GM23338 (cell line): ENCODE results near the gene SCOC.
A peak's percentile ranks its signal among the peaks of the same experiment; 100 is the strongest.

Experiments
- EZH2 ChIP-seq: fragments of 200-600 bp; sonication (generic); IDR thresholded peaks from one replicate; pipeline ENCODE4 v1.8.0; 2017; ENCODE audit warnings: antibody characterized with exemption, mild to moderate bottlenecking, low read depth; ENCODE audit not compliant: unreplicated experiment
- EZH2phosphoT487 ChIP-seq: fragments of 200-600 bp; sonication (generic); IDR thresholded peaks from one replicate; pipeline ENCODE4 v1.8.1; 2018; ENCODE audit warnings: antibody characterized with exemption; ENCODE audit not compliant: unreplicated experiment
- NANOG ChIP-seq: IDR thresholded peaks from 2 replicates; pipeline ENCODE4 v1.6.1; 2016; ENCODE audit warnings: antibody characterized with exemption, borderline replicate concordance
- POLR2AphosphoS5 ChIP-seq: IDR thresholded peaks from 2 replicates; pipeline ENCODE4 v1.6.1; 2016; ENCODE audit warnings: antibody characterized with exemption, low read depth
- TF ChIP-seq, protein P1 (sequence below), 2 experiments: fragments of 200-600 bp in 1 of 2; sonication (generic) in 1 of 2; conservative IDR thresholded peaks; 2 replicates each; pipeline versions ENCODE4 v1.5.1 to v1.6.1; 2016 to 2017; ENCODE audit warnings: antibody characterized with exemption in 2 of 2, low read depth in 2 of 2, mild to moderate bottlenecking in 2 of 2, moderate library complexity in 1 of 2
- TF ChIP-seq, protein P2 (sequence below): IDR thresholded peaks from one replicate; pipeline ENCODE4 v1.6.1; 2018; ENCODE audit warnings: antibody characterized with exemption; ENCODE audit not compliant: unreplicated experiment

DNA sequence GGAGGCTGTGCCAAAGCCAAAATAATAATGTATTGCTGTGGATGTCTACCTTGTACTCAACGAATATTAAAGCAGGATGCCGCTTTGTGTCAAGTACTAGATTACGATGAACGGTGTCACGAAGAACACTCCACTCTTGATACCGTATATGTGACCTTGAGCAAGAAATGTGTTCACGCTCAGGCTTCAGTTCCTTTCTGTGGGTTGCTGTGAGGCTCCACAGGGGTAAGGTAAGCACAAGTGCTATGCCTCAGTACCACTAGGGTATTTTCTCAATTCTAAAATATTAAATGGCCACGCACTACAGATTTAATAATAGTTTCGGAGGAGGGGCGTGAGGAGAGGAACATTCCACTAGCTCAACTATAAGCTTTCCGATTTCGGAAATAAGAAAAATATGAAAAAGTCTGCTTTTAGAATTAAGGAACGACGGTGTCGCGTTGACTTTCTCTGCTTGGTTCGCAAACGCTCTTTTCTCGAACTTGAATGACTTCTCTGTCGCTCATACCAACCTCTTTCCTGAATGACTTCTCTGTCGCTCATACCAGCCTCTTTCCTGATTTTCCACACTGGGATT is 607 bp upstream of the SCOC start:
- TF ChIP-seq, protein P1, sequence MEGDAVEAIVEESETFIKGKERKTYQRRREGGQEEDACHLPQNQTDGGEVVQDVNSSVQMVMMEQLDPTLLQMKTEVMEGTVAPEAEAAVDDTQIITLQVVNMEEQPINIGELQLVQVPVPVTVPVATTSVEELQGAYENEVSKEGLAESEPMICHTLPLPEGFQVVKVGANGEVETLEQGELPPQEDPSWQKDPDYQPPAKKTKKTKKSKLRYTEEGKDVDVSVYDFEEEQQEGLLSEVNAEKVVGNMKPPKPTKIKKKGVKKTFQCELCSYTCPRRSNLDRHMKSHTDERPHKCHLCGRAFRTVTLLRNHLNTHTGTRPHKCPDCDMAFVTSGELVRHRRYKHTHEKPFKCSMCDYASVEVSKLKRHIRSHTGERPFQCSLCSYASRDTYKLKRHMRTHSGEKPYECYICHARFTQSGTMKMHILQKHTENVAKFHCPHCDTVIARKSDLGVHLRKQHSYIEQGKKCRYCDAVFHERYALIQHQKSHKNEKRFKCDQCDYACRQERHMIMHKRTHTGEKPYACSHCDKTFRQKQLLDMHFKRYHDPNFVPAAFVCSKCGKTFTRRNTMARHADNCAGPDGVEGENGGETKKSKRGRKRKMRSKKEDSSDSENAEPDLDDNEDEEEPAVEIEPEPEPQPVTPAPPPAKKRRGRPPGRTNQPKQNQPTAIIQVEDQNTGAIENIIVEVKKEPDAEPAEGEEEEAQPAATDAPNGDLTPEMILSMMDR (conservative IDR thresholded peaks at IDR 0.05; ENCODE audit: low read depth in 2 of 2) = no peak
- TF ChIP-seq, protein P2, sequence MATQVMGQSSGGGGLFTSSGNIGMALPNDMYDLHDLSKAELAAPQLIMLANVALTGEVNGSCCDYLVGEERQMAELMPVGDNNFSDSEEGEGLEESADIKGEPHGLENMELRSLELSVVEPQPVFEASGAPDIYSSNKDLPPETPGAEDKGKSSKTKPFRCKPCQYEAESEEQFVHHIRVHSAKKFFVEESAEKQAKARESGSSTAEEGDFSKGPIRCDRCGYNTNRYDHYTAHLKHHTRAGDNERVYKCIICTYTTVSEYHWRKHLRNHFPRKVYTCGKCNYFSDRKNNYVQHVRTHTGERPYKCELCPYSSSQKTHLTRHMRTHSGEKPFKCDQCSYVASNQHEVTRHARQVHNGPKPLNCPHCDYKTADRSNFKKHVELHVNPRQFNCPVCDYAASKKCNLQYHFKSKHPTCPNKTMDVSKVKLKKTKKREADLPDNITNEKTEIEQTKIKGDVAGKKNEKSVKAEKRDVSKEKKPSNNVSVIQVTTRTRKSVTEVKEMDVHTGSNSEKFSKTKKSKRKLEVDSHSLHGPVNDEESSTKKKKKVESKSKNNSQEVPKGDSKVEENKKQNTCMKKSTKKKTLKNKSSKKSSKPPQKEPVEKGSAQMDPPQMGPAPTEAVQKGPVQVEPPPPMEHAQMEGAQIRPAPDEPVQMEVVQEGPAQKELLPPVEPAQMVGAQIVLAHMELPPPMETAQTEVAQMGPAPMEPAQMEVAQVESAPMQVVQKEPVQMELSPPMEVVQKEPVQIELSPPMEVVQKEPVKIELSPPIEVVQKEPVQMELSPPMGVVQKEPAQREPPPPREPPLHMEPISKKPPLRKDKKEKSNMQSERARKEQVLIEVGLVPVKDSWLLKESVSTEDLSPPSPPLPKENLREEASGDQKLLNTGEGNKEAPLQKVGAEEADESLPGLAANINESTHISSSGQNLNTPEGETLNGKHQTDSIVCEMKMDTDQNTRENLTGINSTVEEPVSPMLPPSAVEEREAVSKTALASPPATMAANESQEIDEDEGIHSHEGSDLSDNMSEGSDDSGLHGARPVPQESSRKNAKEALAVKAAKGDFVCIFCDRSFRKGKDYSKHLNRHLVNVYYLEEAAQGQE = no peak
- TF ChIP-seq EZH2 (no peak), POLR2AphosphoS5 (peak; percentile 72; the same call in 1 of the 2 replicates), EZH2phosphoT487 (no peak), NANOG (no peak)
